GM21723 (cell line): ENCODE data around the gene TBX3.

Experiments
- ATAC-seq: cut with Tn5 transposase; IDR thresholded peaks from one replicate; pipeline ENCODE4 v1.9.1; 2021; ENCODE audit warnings: mild to moderate bottlenecking, moderate library complexity; ENCODE audit not compliant: unreplicated experiment

The TBX3 gene

DNA sequence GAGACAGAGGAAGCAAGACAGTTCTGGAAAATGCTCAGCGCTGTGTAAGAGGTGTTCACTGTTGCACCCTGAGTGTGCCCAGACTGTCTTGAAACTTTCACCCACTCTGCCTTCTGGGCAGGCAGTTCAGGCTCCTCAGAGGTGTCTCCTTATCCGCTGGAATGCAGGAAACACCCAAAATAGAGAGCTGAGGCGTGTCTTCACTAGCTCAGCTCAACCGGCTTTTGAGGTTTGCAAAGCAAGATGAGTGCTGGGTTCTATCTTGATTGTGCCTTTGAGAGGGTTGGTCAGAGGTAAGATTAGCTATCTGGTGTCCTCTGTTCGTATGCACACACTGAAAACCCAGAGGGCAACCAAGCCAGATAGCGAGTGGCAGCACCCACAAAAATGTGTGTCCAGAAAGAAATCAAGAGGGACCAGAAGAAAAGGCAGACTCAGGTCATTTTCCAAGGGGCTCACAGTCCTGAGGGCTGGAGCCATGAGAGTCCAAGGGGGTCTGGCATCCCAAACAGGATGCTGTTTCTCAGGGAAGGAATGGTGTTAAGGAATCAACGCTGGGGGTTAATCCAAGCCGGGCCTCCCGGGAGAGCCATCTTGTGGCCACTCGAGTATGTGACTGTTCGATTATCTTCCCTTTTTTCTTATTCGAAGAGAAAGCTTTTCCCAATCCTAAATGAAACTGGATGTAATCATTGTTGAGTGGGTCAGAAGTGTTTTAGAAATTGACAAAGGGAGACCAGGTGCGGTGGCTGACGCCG, 47.1 kb downstream of the TBX3 start:
- no peak for ATAC-seq

DNA sequence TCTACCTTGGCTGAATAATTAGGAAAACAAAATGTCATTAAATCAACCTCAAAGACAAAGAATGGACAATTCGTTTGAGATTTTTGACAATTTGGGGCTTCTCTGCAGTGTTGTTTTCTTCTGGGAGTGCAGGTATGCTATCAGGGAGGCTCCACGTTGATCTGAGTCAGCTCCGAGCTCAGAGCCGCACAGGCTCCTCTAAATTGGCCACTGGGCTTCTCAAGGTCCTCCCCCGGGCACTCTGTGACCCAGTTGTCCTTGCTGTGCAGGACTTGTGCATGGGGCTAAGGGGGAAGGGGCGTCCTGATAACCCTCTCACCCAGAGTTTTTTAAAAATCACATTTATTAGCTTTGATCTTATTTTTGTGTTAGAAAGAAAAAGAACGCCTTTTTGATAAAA, 52.7 kb downstream of the TBX3 start:
- no peak for ATAC-seq

DNA sequence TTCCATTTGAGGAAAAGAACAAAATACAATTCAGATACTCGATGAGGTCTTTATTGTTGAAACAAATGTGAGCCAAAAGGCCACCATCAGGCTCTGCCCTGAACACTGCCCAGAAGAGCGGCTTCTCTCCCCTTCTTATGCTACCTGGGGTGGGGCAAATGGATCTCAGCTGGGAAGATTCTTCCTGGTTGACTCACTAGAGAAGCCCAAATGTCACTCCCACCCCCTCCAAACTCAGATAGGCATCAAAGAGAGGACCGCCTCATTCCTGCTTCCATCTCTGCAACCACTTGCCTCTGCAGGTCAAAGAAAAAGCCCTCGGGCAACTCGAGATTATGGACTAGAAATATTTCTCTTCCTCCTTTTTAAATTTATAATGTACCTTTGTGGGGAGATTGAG, 55.8 kb downstream of the TBX3 start:
- no peak for ATAC-seq

DNA sequence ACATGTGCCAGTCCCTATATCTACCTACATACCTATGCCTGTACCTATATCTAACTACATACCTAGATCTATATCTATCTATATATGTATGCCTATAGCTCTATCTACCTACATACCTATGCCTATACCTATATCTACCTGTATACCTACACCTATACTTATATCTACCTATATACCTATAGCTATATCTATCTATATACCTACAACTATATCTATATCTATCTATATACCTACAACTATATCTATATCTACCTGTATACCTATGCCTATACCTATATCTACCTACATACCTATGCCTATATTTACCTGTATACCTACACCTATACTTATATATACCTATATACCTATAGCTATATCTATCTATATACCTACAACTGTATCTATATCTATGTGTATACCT, 56.6 kb downstream of the TBX3 start:
- ATAC-seq: no peak

DNA sequence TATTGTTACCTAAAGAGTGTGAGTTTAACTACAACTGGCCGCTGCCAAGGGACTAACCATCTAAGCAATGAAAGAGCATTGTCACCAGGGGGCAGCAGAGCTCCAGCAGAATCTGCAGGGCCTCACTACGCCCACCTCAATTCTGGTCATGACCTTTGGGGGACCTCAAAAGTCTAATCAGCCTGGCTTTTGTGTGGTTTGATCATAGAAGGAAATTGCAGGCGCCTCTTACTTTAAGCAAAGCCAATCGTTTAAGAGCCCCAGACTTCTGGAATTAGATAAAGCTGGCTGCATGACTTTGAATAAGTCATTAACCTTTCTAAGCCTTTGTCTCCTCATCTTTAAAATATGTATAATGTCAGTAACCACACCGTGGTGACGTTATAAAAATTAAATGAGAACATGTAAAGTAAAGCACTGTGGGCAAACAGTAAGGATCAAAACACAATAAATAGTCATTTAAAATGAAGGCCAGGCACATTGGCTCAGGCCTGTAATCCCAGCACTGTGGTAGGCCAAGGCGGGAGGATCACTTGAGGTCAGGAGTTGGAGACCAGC, 58.6 kb downstream of the TBX3 start:
- ATAC-seq: no peak

DNA sequence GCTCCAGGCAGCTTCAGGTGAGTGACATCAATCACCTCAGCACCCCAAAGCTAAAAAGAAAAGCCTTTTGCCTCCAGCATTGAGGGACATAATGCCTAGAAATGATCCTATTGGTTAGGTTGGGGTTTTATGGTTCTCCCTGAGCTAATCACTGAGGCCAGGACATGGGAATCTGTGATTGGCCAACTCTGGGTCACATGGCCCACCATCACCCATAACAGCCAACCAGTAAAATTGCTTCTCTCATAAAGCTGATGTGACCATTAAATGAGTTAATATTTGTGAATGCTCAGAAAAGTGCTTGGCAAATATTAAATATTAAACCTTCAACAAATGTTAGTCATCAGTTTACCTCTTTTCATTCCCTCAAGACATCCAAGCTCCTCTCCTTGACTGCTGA, 60.2 kb downstream of the TBX3 start:
- ATAC-seq: no peak
